MM.1S (cell line): ENCODE data around the gene HYAL3.
A peak's percentile ranks its signal among the peaks of the same experiment; 100 is the strongest.

Experiments used
- DNase-seq: peaks from one replicate; pipeline ENCODE4 v3.0.0-alpha.2; 2015
- H2AFZ ChIP-seq: fragments of 300-600 bp; sonication (generic); 2 replicates; pipeline ENCODE4 v1.6.0; 2016; ENCODE audit warnings: antibody characterized with exemption, low read length
- H3F3A ChIP-seq: fragments of 300-600 bp; sonication (generic); 2 replicates; pipeline ENCODE4 v1.6.1; 2016; ENCODE audit warnings: mild to moderate bottlenecking, antibody characterized with exemption, low read length, moderate library complexity, mixed read lengths; ENCODE audit not compliant: insufficient read depth
- H3K27ac ChIP-seq: fragments of 300-600 bp; sonication (generic); 2 replicates; pipeline ENCODE4 v1.5.1; 2016; ENCODE audit warnings: mild to moderate bottlenecking, low read length
- H3K27me3 ChIP-seq: fragments of 300-600 bp; sonication (generic); replicated peaks from 2 replicates; pipeline ENCODE4 v1.6.0; 2016; ENCODE audit warnings: low read length; ENCODE audit not compliant: insufficient read depth
- H3K36me3 ChIP-seq: fragments of 300-600 bp; sonication (generic); replicated peaks from 2 replicates; pipeline ENCODE4 v1.6.1; 2016; ENCODE audit warnings: mild to moderate bottlenecking, low read length, mixed read lengths; ENCODE audit not compliant: insufficient read depth
- H3K4me1 ChIP-seq: fragments of 300-600 bp; sonication (generic); 2 replicates; pipeline ENCODE4 v1.6.1; 2016; ENCODE audit warnings: low read length, mixed read lengths
- H3K4me2 ChIP-seq: fragments of 300-600 bp; sonication (generic); 2 replicates; pipeline ENCODE4 v1.6.0; 2016; ENCODE audit warnings: low read depth, low read length
- H3K4me3 ChIP-seq: fragments of 300-600 bp; sonication (generic); 2 replicates; pipeline ENCODE4 v1.5.1; 2016; ENCODE audit warnings: low read length, mixed read lengths
- H3K79me2 ChIP-seq: fragments of 300-600 bp; sonication (generic); 2 replicates; pipeline ENCODE4 v1.6.1; 2016; ENCODE audit warnings: mixed run types, low read length, mixed read lengths
- H3K9ac ChIP-seq: fragments of 300-600 bp; sonication (generic); 2 replicates; pipeline ENCODE4 v1.6.1; 2016; ENCODE audit warnings: low read length, mixed read lengths
- H3K9me2 ChIP-seq: fragments of 300-600 bp; sonication (generic); replicated peaks from 2 replicates; pipeline ENCODE4 v1.6.1; 2016; ENCODE audit warnings: mild to moderate bottlenecking, low read length, mixed read lengths; ENCODE audit not compliant: insufficient read depth
- H3K9me3 ChIP-seq: fragments of 300-600 bp; sonication (generic); replicated peaks from 2 replicates; pipeline ENCODE4 v1.6.1; 2016; ENCODE audit warnings: mild to moderate bottlenecking, low read length, mixed read lengths; ENCODE audit not compliant: insufficient read depth
- H4K20me1 ChIP-seq: fragments of 300-600 bp; sonication (generic); 2 replicates; pipeline ENCODE4 v1.6.1; 2016; ENCODE audit warnings: mild to moderate bottlenecking, low read length, moderate library complexity, mixed read lengths; ENCODE audit not compliant: insufficient read depth
- EZH2 ChIP-seq: fragments of 300-600 bp; sonication (generic); optimal IDR thresholded peaks from 2 replicates; pipeline ENCODE3; 2017; ENCODE audit warnings: low read depth, mild to moderate bottlenecking, antibody characterized with exemption, low read length, mixed read lengths
- EZH2phosphoT487 ChIP-seq: fragments of 300-600 bp; sonication (generic); IDR thresholded peaks from 2 replicates; pipeline ENCODE4 v1.6.1; 2018; ENCODE audit warnings: antibody characterized with exemption, low read length
- TF ChIP-seq, protein P1 (sequence below): fragments of 300-600 bp; sonication (generic); IDR thresholded peaks from 2 replicates; pipeline ENCODE4 v1.5.1; 2016; ENCODE audit warnings: antibody characterized with exemption, low read length, mixed read lengths

HYAL3 gene

GRCh38 chr3:50336452-50337174 lies 37.4 kb upstream of the HYAL3 start:
- Histone ChIP-seq H3K79me2 (peaks cover 61% of the 10 kb centered on the region), H3K4me3 (peak overlapping the region; percentile 99), H3K27me3 (peaks cover 10% of the 10 kb centered on the region; the same call in 1 of the 2 replicates), H3K9ac (peak overlapping the region; percentile 97), H3K4me1 (peaks cover 4% of the 10 kb centered on the region; the same call in 1 of the 2 replicates), H3K4me2 (peak overlapping the region; percentile 98), H3K27ac (peak overlapping the region; percentile 86), H3F3A (peaks cover 17% of the 10 kb centered on the region), H3K36me3 (peaks cover 4% of the 10 kb centered on the region; the same call in 1 of the 2 replicates), H4K20me1 (no peaks in the 10 kb centered on the region), H3K9me2 (no peaks in the 10 kb centered on the region), H3K9me3 (no peaks in the 10 kb centered on the region), H2AFZ (peak overlapping the region; percentile 81)
- DNase-seq = no peak
- TF ChIP-seq, protein P1, sequence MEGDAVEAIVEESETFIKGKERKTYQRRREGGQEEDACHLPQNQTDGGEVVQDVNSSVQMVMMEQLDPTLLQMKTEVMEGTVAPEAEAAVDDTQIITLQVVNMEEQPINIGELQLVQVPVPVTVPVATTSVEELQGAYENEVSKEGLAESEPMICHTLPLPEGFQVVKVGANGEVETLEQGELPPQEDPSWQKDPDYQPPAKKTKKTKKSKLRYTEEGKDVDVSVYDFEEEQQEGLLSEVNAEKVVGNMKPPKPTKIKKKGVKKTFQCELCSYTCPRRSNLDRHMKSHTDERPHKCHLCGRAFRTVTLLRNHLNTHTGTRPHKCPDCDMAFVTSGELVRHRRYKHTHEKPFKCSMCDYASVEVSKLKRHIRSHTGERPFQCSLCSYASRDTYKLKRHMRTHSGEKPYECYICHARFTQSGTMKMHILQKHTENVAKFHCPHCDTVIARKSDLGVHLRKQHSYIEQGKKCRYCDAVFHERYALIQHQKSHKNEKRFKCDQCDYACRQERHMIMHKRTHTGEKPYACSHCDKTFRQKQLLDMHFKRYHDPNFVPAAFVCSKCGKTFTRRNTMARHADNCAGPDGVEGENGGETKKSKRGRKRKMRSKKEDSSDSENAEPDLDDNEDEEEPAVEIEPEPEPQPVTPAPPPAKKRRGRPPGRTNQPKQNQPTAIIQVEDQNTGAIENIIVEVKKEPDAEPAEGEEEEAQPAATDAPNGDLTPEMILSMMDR = no peak
- TF ChIP-seq EZH2 = no peak
- TF ChIP-seq EZH2phosphoT487 = no peak

DNA sequence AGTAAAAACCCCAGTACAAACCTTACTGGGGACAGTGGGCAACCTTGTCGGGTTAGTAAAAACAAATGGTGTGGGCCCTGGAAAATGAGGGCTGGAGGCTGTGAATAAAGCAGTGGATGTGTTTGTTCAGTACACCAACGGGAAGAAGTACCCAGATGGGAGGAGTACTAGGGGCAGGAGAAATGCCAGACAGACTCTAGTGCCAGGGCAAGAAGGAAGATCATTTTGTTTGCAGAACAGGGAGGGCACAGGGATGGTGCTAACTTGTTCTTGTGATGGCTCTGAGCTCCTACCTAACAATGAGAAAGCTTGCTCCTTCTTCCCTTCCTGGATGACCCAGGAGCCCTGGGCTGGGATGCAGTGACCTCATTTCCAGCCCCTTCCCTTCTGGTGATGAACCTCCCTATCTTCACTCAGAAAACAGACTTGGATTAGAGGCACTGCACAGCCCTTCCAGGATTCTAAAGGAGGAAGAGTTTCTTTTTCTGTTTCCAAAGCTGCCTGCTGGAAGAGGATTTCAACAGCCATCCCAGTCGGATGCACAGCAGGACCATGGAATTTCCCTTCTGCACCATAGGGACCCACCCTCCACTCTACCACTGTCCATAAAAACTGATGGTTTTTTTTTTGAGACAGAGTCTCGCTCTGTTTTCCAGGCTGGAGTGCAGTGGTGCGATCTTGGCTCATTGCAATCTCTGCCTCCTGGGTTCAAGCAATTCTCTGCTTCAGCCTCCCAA lies 35.3 kb upstream of the HYAL3 start:
- TF ChIP-seq EZH2 (no peak), EZH2phosphoT487 (no peak)
- TF ChIP-seq, protein P1 = no peak
- Histone ChIP-seq H3K4me3 (no peak overlapping the region), H4K20me1 (no peaks in the 10 kb centered on the region), H3K9ac (no peak overlapping the region; the same call in 1 of the 2 replicates), H3K36me3 (peaks cover 14% of the 10 kb centered on the region), H3K79me2 (peaks cover 74% of the 10 kb centered on the region), H3K4me1 (peaks cover 4% of the 10 kb centered on the region; the same call in 1 of the 2 replicates), H2AFZ (no peak overlapping the region), H3F3A (peaks cover 20% of the 10 kb centered on the region), H3K27ac (no peak overlapping the region), H3K9me2 (no peaks in the 10 kb centered on the region), H3K4me2 (peak overlapping the region; percentile 34; the same call in 1 of the 2 replicates), H3K27me3 (no peaks in the 10 kb centered on the region), H3K9me3 (no peaks in the 10 kb centered on the region)
- no peak for DNase-seq

- H3K27me3 ChIP-seq = no peaks in the 10 kb centered on the region
- no peak overlapping the region for H3K27ac ChIP-seq
- H3K4me1 ChIP-seq = peaks cover 4% of the 10 kb centered on the region; the same call in 1 of the 2 replicates
- H3F3A ChIP-seq = peaks cover 24% of the 10 kb centered on the region
- no peak overlapping the region for H2AFZ ChIP-seq
- DNase-seq = no peak
- H3K9me2 ChIP-seq = no peaks in the 10 kb centered on the region
- TF ChIP-seq, protein P1 = no peak
- TF ChIP-seq EZH2 = no peak
- no peak for TF ChIP-seq EZH2phosphoT487
- H3K36me3 ChIP-seq = peaks cover 14% of the 10 kb centered on the region
- no peak overlapping the region for H3K4me2 ChIP-seq
- peaks cover 74% of the 10 kb centered on the region for H3K79me2 ChIP-seq
- H4K20me1 ChIP-seq = no peaks in the 10 kb centered on the region
- H3K9ac ChIP-seq = no peak overlapping the region; the same call in 1 of the 2 replicates
- no peak overlapping the region for H3K4me3 ChIP-seq
- H3K9me3 ChIP-seq = no peaks in the 10 kb centered on the region
These were observed 34.6 kb upstream of the HYAL3 start for GRCh38 chr3:50333744-50334328.
